Measurements from ENCODE around the gene MOCOS. TPM values are rescaled to one million over a fixed set of nuclear protein-coding genes. Genes with fewer than 3 reads are reported as not detected.
A peak's percentile ranks its signal among the peaks of the same experiment; 100 is the strongest.

Gene MOCOS
- total and polyA plus RNA-seq, 2 donors from 2014 or later, result 1.1 to 5.8 TPM

DNA sequence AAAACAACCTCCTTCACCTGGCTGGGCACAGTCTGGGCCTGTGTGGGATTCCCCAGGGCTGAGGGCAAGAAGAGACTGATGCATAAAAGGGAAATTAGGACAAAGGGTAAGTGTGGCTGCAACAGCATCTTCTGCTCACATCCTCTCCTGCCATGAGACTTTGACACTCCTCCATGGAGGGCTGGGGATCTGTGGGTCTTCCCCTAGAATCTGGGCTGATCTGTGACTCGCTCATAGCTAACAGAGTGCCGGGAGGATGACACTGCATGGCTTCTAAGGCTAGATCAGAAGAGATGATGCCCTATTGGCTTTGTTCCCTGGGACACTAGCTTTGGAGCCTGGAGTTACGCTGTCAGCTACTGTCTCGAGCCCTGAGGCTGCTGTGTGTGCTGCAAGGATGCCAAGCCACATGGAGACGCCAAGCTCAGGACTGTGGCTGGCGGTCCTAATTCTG lies 24.3 kb downstream of the MOCOS start:
- Histone ChIP-seq H3K9me3 (ENCODE audit: control insufficient read depth in 2 of 3, insufficient read depth in 1 of 3, low read length in 3 of 3) (peaks cover 0 to 3% (median 0%) of the 10 kb centered on the region in 3 donors), H3K27me3 (ENCODE audit: control insufficient read depth, insufficient read depth, low read length) (no peaks in the 10 kb centered on the region), H3K36me3 (ENCODE audit: control insufficient read depth in 2 of 3, insufficient read depth in 3 of 3, low read length in 3 of 3) (no peaks in the 10 kb centered on the region), H3K9ac (ENCODE audit: low read length in 3 of 3) (no peak overlapping the region), H3K4me1 (ENCODE audit: control insufficient read depth in 2 of 3, insufficient read depth in 2 of 3, low read depth in 1 of 3, low read length in 3 of 3) (peaks cover 0 to 6% (median 0%) of the 10 kb centered on the region in 3 donors), H3K27ac (ENCODE audit: low read depth in 2 of 2, low read length in 2 of 2) (no peak overlapping the region), H3K4me3 (ENCODE audit: low read length in 3 of 3) (no peak overlapping the region)
- intact Hi-C loops (cut with DNase I), result no loop called here
- FAIRE-seq (no peak), DNase-seq (no peak)
- TF ChIP-seq, protein P1, sequence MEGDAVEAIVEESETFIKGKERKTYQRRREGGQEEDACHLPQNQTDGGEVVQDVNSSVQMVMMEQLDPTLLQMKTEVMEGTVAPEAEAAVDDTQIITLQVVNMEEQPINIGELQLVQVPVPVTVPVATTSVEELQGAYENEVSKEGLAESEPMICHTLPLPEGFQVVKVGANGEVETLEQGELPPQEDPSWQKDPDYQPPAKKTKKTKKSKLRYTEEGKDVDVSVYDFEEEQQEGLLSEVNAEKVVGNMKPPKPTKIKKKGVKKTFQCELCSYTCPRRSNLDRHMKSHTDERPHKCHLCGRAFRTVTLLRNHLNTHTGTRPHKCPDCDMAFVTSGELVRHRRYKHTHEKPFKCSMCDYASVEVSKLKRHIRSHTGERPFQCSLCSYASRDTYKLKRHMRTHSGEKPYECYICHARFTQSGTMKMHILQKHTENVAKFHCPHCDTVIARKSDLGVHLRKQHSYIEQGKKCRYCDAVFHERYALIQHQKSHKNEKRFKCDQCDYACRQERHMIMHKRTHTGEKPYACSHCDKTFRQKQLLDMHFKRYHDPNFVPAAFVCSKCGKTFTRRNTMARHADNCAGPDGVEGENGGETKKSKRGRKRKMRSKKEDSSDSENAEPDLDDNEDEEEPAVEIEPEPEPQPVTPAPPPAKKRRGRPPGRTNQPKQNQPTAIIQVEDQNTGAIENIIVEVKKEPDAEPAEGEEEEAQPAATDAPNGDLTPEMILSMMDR (IDR thresholded peaks at IDR 0.05; ENCODE audit: borderline replicate concordance, extremely low read depth, insufficient read depth), result no peak

DNA sequence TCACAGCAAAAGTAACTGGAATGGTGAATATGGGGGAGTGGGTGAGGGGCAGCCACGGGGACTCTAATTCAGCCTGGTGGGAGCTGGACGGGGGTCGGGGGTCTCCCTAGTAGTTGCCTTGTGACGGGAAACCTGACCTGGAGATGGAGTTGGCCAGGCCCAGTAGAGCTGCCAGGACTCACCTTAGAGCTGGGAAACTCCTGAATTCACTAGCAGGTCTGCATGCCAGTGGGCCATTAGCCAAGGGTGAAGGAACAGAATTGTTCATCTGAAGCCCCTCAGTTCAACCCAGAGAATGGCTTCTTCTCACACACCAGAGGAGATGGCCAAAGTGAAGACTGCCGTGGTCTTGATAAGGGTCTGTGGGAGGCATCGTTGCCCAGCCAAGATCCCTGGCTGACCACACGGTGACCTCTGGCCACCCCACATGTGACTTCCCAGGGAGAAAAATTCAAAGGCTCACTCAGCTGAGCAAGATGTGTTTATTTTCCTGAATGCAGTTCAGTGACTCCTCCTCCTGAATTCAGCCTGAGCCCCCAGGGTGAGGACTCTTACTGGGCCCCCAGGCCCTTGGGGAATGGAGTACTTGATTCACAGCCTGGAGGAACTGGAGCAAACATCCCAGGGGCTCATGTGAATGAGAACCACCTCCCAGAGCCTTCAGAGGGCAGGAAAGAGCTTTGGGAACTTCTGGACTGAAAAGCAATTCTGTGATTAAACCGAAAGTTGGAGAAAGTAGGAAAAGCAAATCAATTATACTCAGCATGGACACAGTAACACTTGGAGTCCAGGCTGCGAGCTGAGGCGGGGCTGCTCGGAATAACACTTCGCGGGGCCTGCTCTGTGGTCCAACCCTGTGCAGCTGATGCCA lies 25.2 kb downstream of the MOCOS start:
- Histone ChIP-seq H3K27me3 (ENCODE audit: control insufficient read depth, insufficient read depth, low read length) (no peaks in the 10 kb centered on the region), H3K4me3 (ENCODE audit: low read length in 3 of 3) (no peak overlapping the region), H3K9me3 (ENCODE audit: control insufficient read depth in 2 of 3, insufficient read depth in 1 of 3, low read length in 3 of 3) (peaks cover 0 to 3% (median 0%) of the 10 kb centered on the region in 3 donors), H3K4me1 (ENCODE audit: control insufficient read depth in 2 of 3, insufficient read depth in 2 of 3, low read depth in 1 of 3, low read length in 3 of 3) (peaks cover 0 to 6% (median 0%) of the 10 kb centered on the region in 3 donors), H3K27ac (ENCODE audit: low read depth in 2 of 2, low read length in 2 of 2) (no peak overlapping the region), H3K36me3 (ENCODE audit: control insufficient read depth in 2 of 3, insufficient read depth in 3 of 3, low read length in 3 of 3) (no peaks in the 10 kb centered on the region), H3K9ac (ENCODE audit: low read length in 3 of 3) (no peak overlapping the region)
- TF ChIP-seq, protein P1 (IDR thresholded peaks at IDR 0.05; ENCODE audit: borderline replicate concordance, extremely low read depth, insufficient read depth), result no peak
- intact Hi-C loops (cut with DNase I), result no loop called here
- DNase-seq (peak in 2 of 5 donors; percentile 5 to 14), FAIRE-seq (no peak)

DNA sequence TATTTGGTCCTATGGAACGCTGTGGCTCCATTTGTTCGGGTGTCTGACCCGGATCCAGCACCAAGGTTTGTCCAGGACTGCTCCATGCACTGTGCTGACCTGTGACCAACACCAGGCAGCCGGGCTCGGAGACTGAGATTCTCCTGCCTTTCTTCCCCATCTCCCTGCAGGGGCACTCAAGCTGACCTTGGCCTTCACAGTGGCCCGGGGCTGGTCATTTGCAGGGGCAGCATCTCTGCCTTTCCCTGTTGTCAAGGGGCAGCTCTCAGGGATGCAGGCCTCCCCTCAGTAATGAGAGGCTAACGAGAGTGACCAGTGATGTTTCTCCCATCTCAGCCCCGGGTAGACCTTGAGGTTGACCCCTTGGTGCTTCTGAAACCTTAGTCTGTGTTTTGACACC lies 27.5 kb downstream of the MOCOS start:
- intact Hi-C loops (cut with DNase I), result no loop called here
- no peak for FAIRE-seq

More for the DNA sequence above, 27.5 kb downstream of the MOCOS start:
- Histone ChIP-seq H3K27ac (ENCODE audit: low read depth in 2 of 2, low read length in 2 of 2) (no peak overlapping the region), H3K4me3 (ENCODE audit: low read length in 3 of 3) (no peak overlapping the region), H3K27me3 (ENCODE audit: control insufficient read depth, insufficient read depth, low read length) (no peaks in the 10 kb centered on the region), H3K36me3 (ENCODE audit: control insufficient read depth in 2 of 3, insufficient read depth in 3 of 3, low read length in 3 of 3) (no peaks in the 10 kb centered on the region), H3K9ac (ENCODE audit: low read length in 3 of 3) (no peak overlapping the region), H3K9me3 (ENCODE audit: control insufficient read depth in 2 of 3, insufficient read depth in 1 of 3, low read length in 3 of 3) (no peaks in the 10 kb centered on the region), H3K4me1 (ENCODE audit: control insufficient read depth in 2 of 3, insufficient read depth in 2 of 3, low read depth in 1 of 3, low read length in 3 of 3) (peaks cover 0 to 6% (median 0%) of the 10 kb centered on the region in 3 donors)
- DNase-seq, result no peak
- TF ChIP-seq, protein P1 (IDR thresholded peaks at IDR 0.05; ENCODE audit: borderline replicate concordance, extremely low read depth, insufficient read depth), result no peak
